WTC11 (cell line): Measurements from ENCODE around the gene FAR2. TPM values are rescaled to one million over a fixed set of nuclear protein-coding genes. Genes with fewer than 3 reads are reported as not detected.
A peak's percentile ranks its signal among the peaks of the same experiment; 100 is the strongest.
"Not testable (repeated sequence)": the region's sequence is repeated elsewhere in the genome, so short reads cannot be mapped to it uniquely, and the experiment has no call there.

Experiments
- ATAC-seq: fragments of 200-7000 bp; cut with Tn5 transposase; 2 replicates; pipeline ENCODE4 v1.10.0; 2021; ENCODE audit warnings: mild to moderate bottlenecking, moderate library complexity
- CTCF ChIA-PET: fragments of 300-600 bp; sonication (Branson Sonifier 250); formaldehyde crosslinking; loops from one replicate; lab custom pipeline; 2021; ENCODE audit warnings: antibody characterized with exemption; lab: Charles Lee
- POLR2A ChIA-PET: fragments of 350-600 bp; sonication (Branson Sonifier 250); formaldehyde crosslinking; loops from one replicate; lab custom pipeline; 2021; ENCODE audit warnings: antibody characterized with exemption; lab: Charles Lee
- DNase-seq: peaks from one replicate; pipeline ENCODE4 v3.0.0; 2021; ENCODE audit warnings: low spot score
- H3K27ac Mint-ChIP-seq: 2 replicates; pipeline ENCODE4 v1.8.0; 2021; ENCODE audit warnings: mixed read lengths
- H3K27me3 Mint-ChIP-seq: 2 replicates; pipeline ENCODE4 v1.8.0; 2021; ENCODE audit warnings: low read depth, mild to moderate bottlenecking, moderate library complexity, mixed read lengths
- H3K36me3 Mint-ChIP-seq: 2 replicates; pipeline ENCODE4 v1.8.0; 2021; ENCODE audit warnings: mixed read lengths
- H3K4me1 Mint-ChIP-seq: 2 replicates; pipeline ENCODE4 v1.8.0; 2022; ENCODE audit warnings: mixed read lengths
- H3K4me3 Mint-ChIP-seq: 2 replicates; pipeline ENCODE4 v1.8.0; 2021; ENCODE audit warnings: mild to moderate bottlenecking, moderate library complexity, mixed read lengths
- H3K9me3 Mint-ChIP-seq: 2 replicates; pipeline ENCODE4 v1.8.0; 2021; ENCODE audit warnings: mixed read lengths
- ATF1 ChIP-seq: sonication (generic); formaldehyde crosslinking; IDR thresholded peaks from 2 replicates; pipeline ENCODE4 v1.8.1; 2023; ENCODE audit warnings: mild to moderate bottlenecking, moderate library complexity, missing genetic modification reagents
- CBFB ChIP-seq: sonication (generic); formaldehyde crosslinking; IDR thresholded peaks from 2 replicates; pipeline ENCODE4 v1.8.1; 2022; ENCODE audit warnings: mild to moderate bottlenecking, low read depth, missing genetic modification reagents
- ETV6 ChIP-seq: sonication (generic); formaldehyde crosslinking; IDR thresholded peaks from 2 replicates; pipeline ENCODE4 v1.8.1; 2022; ENCODE audit warnings: mild to moderate bottlenecking, missing genetic modification reagents
- IRF2 ChIP-seq: sonication (generic); formaldehyde crosslinking; IDR thresholded peaks from 2 replicates; pipeline ENCODE4 v1.8.0; 2022; ENCODE audit warnings: low read depth, missing genetic modification reagents, borderline replicate concordance
- KAT7 ChIP-seq: sonication (generic); formaldehyde crosslinking; IDR thresholded peaks from 2 replicates; pipeline ENCODE4 v1.8.1; 2023; ENCODE audit warnings: missing genetic modification reagents, mild to moderate bottlenecking, borderline replicate concordance
- MYBL2 ChIP-seq: sonication (generic); formaldehyde crosslinking; IDR thresholded peaks from 2 replicates; pipeline ENCODE4 v1.8.1; 2023; ENCODE audit warnings: mild to moderate bottlenecking, moderate library complexity, missing genetic modification reagents
- NFYB ChIP-seq: sonication (generic); formaldehyde crosslinking; conservative IDR thresholded peaks from 2 replicates; pipeline ENCODE4 v1.8.0; 2022; ENCODE audit warnings: low read depth, missing genetic modification reagents
- RELA ChIP-seq: sonication (generic); formaldehyde crosslinking; IDR thresholded peaks from 2 replicates; pipeline ENCODE4 v1.8.1; 2022; ENCODE audit warnings: missing genetic modification reagents, mild to moderate bottlenecking, borderline replicate concordance
- RORB ChIP-seq: fragments of 250-450 bp; sonication (Bioruptor Pico); IDR thresholded peaks from 2 replicates; pipeline ENCODE4 v1.9.0; 2021; ENCODE audit warnings: mild to moderate bottlenecking
- SMAD4 ChIP-seq: sonication (generic); formaldehyde crosslinking; IDR thresholded peaks from 2 replicates; pipeline ENCODE4 v1.8.0; 2022; ENCODE audit warnings: mild to moderate bottlenecking, missing genetic modification reagents
- SP1 ChIP-seq: sonication (generic); formaldehyde crosslinking; conservative IDR thresholded peaks from 2 replicates; pipeline ENCODE4 v1.8.1; 2022; ENCODE audit warnings: missing genetic modification reagents
- TP53 ChIP-seq: sonication (generic); formaldehyde crosslinking; IDR thresholded peaks from 2 replicates; pipeline ENCODE4 v1.8.1; 2023; ENCODE audit warnings: mild to moderate bottlenecking, missing genetic modification reagents
- ZNF232 ChIP-seq: sonication (generic); formaldehyde crosslinking; IDR thresholded peaks from 2 replicates; pipeline ENCODE4 v1.8.0; 2022; ENCODE audit warnings: mild to moderate bottlenecking, missing genetic modification reagents
- total RNA-seq: library from RNA; stranded (reverse); gene quantifications from 3 replicates; pipeline ENCODE4 v1.2.3, GENCODE V29; 2021
- TF ChIP-seq, protein P1 (sequence below): fragments of 250-450 bp; sonication (Bioruptor Pico); IDR thresholded peaks from 2 replicates; pipeline ENCODE4 v2.1.2; 2022; ENCODE audit warnings: mild to moderate bottlenecking, moderate library complexity
- TF ChIP-seq, protein P2 (sequence below): sonication (generic); formaldehyde crosslinking; IDR thresholded peaks from 2 replicates; pipeline ENCODE4 v1.8.1; 2023; ENCODE audit warnings: mild to moderate bottlenecking, moderate library complexity, missing genetic modification reagents
- TF ChIP-seq, protein P3 (sequence below): sonication (generic); formaldehyde crosslinking; IDR thresholded peaks from 2 replicates; pipeline ENCODE4 v1.8.0; 2022; ENCODE audit warnings: mild to moderate bottlenecking, missing genetic modification reagents
- TF ChIP-seq, protein P4 (sequence below): sonication (generic); formaldehyde crosslinking; IDR thresholded peaks from 2 replicates; pipeline ENCODE4 v1.8.1; 2023; ENCODE audit warnings: mild to moderate bottlenecking, missing genetic modification reagents, borderline replicate concordance
- TF ChIP-seq, protein P5 (sequence below): sonication (generic); formaldehyde crosslinking; IDR thresholded peaks from 2 replicates; pipeline ENCODE4 v1.8.0; 2023; ENCODE audit warnings: mild to moderate bottlenecking, missing genetic modification reagents
- TF ChIP-seq, protein P6 (sequence below): sonication (generic); formaldehyde crosslinking; IDR thresholded peaks from 2 replicates; pipeline ENCODE4 v1.8.0; 2022; ENCODE audit warnings: mild to moderate bottlenecking, missing genetic modification reagents

The FAR2 gene
- total RNA-seq, 1 experiment from 2014 or later: 20.0 TPM

DNA sequence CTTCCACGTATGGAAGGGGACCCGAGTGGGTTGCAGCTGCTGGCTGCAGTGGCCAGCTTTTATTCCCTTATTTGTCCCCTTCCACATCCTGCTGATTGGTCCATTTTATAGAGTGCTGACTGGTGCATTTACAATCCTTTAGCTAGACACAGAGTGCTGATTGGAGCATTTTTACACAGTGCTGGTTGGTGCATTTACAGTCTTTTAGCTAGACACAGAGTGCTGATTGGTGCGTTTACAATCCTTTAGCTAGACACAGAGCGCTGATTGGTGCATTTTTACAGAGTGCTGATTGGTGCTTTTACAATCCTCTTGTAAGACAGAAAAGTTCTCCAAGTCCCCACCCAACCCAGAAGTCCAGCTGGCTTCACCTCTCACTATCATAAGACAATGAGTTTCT is 33.2 kb downstream of the FAR2 start:
- H3K27ac Mint-ChIP-seq, H3K4me3 Mint-ChIP-seq, POLR2A ChIA-PET, H3K27me3 Mint-ChIP-seq, DNase-seq, CTCF ChIA-PET, ATAC-seq, H3K4me1 Mint-ChIP-seq: not testable (repeated sequence)
- 0 out of 2 replicates have a peak, but pooled peaks have one; percentile 16 for TF ChIP-seq NFYB (CRISPR knock-in tag)
- Mint-ChIP-seq H3K36me3 (peaks cover 14% of the 10 kb centered on the region), H3K9me3 (peaks cover 19% of the 10 kb centered on the region)

DNA sequence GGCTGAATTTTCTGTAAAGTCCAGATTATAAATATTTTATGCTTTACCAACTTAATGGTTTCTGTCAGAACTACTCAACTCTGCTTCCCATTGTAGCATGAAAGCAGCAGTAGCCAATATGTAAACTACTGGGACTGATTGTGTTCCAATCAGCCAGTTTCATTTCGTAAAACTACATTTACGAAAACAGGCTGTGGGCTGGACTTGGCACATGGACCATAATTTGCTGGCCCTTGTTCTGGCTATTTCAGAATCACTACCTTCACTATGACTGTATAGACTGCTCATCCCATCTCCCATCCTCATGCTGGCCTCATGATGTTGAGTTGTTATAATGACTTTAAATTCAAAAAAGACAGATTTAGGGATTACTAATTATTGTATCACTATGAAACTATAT is 38.7 kb downstream of the FAR2 start:
- Mint-ChIP-seq H3K4me1 (peaks cover 7% of the 10 kb centered on the region; the same call in 1 of the 2 replicates), H3K27ac (no peak overlapping the region), H3K4me3 (no peak overlapping the region), H3K9me3 (peaks cover 6% of the 10 kb centered on the region), H3K27me3 (no peaks in the 10 kb centered on the region; the same call in 1 of the 2 replicates), H3K36me3 (peaks cover 5% of the 10 kb centered on the region)
- CTCF ChIA-PET: no interaction called here
- POLR2A ChIA-PET: no interaction called here
- TF ChIP-seq CBFB (CRISPR knock-in tag) (no peak), ZNF232 (CRISPR knock-in tag) (no peak), SP1 (no peak), KAT7 (CRISPR knock-in tag) (no peak), MYBL2 (no peak), TP53 (CRISPR knock-in tag) (no peak), RELA (no peak), NFYB (CRISPR knock-in tag) (no peak)
- TF ChIP-seq, protein P1, sequence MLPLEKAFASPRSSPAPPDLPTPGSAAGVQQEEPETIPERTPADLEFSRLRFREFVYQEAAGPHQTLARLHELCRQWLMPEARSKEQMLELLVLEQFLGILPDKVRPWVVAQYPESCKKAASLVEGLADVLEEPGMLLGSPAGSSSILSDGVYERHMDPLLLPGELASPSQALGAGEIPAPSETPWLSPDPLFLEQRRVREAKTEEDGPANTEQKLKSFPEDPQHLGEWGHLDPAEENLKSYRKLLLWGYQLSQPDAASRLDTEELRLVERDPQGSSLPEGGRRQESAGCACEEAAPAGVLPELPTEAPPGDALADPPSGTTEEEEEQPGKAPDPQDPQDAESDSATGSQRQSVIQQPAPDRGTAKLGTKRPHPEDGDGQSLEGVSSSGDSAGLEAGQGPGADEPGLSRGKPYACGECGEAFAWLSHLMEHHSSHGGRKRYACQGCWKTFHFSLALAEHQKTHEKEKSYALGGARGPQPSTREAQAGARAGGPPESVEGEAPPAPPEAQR (CRISPR knock-in tag): no peak
- TF ChIP-seq, protein P2, sequence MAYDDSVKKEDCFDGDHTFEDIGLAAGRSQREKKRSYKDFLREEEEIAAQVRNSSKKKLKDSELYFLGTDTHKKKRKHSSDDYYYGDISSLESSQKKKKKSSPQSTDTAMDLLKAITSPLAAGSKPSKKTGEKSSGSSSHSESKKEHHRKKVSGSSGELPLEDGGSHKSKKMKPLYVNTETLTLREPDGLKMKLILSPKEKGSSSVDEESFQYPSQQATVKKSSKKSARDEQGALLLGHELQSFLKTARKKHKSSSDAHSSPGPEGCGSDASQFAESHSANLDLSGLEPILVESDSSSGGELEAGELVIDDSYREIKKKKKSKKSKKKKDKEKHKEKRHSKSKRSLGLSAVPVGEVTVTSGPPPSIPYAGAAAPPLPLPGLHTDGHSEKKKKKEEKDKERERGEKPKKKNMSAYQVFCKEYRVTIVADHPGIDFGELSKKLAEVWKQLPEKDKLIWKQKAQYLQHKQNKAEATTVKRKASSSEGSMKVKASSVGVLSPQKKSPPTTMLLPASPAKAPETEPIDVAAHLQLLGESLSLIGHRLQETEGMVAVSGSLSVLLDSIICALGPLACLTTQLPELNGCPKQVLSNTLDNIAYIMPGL (CRISPR knock-in tag): no peak
- TF ChIP-seq, protein P3, sequence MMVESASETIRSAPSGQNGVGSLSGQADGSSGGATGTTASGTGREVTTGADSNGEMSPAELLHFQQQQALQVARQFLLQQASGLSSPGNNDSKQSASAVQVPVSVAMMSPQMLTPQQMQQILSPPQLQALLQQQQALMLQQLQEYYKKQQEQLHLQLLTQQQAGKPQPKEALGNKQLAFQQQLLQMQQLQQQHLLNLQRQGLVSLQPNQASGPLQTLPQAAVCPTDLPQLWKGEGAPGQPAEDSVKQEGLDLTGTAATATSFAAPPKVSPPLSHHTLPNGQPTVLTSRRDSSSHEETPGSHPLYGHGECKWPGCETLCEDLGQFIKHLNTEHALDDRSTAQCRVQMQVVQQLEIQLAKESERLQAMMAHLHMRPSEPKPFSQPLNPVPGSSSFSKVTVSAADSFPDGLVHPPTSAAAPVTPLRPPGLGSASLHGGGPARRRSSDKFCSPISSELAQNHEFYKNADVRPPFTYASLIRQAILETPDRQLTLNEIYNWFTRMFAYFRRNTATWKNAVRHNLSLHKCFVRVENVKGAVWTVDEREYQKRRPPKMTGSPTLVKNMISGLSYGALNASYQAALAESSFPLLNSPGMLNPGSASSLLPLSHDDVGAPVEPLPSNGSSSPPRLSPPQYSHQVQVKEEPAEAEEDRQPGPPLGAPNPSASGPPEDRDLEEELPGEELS (CRISPR knock-in tag): no peak
- DNase-seq: no peak
- no peak for ATAC-seq

GRCh38 chr12:29191267-29191850 is 42.3 kb downstream of the FAR2 start:
- peaks cover 23% of the 10 kb centered on the region for H3K27me3 Mint-ChIP-seq
- no peaks in the 10 kb centered on the region for H3K9me3 Mint-ChIP-seq
- H3K4me1 Mint-ChIP-seq: peaks cover 7% of the 10 kb centered on the region; the same call in 1 of the 2 replicates
- POLR2A ChIA-PET: no interaction called here
- no peak overlapping the region for H3K4me3 Mint-ChIP-seq
- H3K27ac Mint-ChIP-seq: no peak overlapping the region
- DNase-seq: no peak
- no peak for ATAC-seq
- CTCF ChIA-PET: no interaction called here
- H3K36me3 Mint-ChIP-seq: no peaks in the 10 kb centered on the region
- TF ChIP-seq SMAD4 (CRISPR knock-in tag): no peak
- no peak for TF ChIP-seq RORB (CRISPR knock-in tag)
- no peak for TF ChIP-seq IRF2 (CRISPR knock-in tag)
- TF ChIP-seq, protein P4, sequence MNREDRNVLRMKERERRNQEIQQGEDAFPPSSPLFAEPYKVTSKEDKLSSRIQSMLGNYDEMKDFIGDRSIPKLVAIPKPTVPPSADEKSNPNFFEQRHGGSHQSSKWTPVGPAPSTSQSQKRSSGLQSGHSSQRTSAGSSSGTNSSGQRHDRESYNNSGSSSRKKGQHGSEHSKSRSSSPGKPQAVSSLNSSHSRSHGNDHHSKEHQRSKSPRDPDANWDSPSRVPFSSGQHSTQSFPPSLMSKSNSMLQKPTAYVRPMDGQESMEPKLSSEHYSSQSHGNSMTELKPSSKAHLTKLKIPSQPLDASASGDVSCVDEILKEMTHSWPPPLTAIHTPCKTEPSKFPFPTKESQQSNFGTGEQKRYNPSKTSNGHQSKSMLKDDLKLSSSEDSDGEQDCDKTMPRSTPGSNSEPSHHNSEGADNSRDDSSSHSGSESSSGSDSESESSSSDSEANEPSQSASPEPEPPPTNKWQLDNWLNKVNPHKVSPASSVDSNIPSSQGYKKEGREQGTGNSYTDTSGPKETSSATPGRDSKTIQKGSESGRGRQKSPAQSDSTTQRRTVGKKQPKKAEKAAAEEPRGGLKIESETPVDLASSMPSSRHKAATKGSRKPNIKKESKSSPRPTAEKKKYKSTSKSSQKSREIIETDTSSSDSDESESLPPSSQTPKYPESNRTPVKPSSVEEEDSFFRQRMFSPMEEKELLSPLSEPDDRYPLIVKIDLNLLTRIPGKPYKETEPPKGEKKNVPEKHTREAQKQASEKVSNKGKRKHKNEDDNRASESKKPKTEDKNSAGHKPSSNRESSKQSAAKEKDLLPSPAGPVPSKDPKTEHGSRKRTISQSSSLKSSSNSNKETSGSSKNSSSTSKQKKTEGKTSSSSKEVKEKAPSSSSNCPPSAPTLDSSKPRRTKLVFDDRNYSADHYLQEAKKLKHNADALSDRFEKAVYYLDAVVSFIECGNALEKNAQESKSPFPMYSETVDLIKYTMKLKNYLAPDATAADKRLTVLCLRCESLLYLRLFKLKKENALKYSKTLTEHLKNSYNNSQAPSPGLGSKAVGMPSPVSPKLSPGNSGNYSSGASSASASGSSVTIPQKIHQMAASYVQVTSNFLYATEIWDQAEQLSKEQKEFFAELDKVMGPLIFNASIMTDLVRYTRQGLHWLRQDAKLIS (CRISPR knock-in tag): no peak
- TF ChIP-seq, protein P5, sequence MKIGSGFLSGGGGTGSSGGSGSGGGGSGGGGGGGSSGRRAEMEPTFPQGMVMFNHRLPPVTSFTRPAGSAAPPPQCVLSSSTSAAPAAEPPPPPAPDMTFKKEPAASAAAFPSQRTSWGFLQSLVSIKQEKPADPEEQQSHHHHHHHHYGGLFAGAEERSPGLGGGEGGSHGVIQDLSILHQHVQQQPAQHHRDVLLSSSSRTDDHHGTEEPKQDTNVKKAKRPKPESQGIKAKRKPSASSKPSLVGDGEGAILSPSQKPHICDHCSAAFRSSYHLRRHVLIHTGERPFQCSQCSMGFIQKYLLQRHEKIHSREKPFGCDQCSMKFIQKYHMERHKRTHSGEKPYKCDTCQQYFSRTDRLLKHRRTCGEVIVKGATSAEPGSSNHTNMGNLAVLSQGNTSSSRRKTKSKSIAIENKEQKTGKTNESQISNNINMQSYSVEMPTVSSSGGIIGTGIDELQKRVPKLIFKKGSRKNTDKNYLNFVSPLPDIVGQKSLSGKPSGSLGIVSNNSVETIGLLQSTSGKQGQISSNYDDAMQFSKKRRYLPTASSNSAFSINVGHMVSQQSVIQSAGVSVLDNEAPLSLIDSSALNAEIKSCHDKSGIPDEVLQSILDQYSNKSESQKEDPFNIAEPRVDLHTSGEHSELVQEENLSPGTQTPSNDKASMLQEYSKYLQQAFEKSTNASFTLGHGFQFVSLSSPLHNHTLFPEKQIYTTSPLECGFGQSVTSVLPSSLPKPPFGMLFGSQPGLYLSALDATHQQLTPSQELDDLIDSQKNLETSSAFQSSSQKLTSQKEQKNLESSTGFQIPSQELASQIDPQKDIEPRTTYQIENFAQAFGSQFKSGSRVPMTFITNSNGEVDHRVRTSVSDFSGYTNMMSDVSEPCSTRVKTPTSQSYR: no peak
- no peak for TF ChIP-seq ETV6
- no peak for TF ChIP-seq ATF1
- no peak for TF ChIP-seq MYBL2
- TF ChIP-seq RELA: no peak
- TF ChIP-seq, protein P6, sequence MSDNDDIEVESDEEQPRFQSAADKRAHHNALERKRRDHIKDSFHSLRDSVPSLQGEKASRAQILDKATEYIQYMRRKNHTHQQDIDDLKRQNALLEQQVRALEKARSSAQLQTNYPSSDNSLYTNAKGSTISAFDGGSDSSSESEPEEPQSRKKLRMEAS (CRISPR knock-in tag): no peak
- TF ChIP-seq KAT7 (CRISPR knock-in tag): no peak
